ENCODE measurements around the gene CYBB.

The CYBB gene

DNA sequence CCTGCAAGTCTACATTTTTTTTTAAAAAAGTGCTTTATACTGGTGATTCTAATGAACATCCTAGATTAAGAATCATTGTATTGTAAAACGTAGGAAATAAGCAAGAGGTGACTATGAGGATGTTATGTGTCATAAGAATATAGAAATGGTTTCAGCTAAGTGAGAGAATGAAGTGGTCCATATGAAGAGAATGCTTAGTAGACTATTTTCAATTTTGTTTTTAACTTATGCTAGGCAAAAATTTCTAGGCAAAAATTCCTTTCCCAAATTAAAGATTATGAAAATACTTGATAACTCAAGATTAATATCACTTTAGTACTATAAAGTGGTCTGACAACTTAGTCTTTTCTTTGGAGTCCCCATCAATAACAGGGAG lies 66.7 kb downstream of the CYBB start:
- Histone ChIP-seq H3K4me3 (peak overlapping the region; percentile 88), H3K27ac (peak overlapping the region; percentile 86 to 92)
- TF ChIP-seq, protein P1, sequence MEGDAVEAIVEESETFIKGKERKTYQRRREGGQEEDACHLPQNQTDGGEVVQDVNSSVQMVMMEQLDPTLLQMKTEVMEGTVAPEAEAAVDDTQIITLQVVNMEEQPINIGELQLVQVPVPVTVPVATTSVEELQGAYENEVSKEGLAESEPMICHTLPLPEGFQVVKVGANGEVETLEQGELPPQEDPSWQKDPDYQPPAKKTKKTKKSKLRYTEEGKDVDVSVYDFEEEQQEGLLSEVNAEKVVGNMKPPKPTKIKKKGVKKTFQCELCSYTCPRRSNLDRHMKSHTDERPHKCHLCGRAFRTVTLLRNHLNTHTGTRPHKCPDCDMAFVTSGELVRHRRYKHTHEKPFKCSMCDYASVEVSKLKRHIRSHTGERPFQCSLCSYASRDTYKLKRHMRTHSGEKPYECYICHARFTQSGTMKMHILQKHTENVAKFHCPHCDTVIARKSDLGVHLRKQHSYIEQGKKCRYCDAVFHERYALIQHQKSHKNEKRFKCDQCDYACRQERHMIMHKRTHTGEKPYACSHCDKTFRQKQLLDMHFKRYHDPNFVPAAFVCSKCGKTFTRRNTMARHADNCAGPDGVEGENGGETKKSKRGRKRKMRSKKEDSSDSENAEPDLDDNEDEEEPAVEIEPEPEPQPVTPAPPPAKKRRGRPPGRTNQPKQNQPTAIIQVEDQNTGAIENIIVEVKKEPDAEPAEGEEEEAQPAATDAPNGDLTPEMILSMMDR (IDR thresholded peaks at IDR 0.05) = no peak
- DNase-seq (ENCODE audit: low spot score) = no peak

DNA sequence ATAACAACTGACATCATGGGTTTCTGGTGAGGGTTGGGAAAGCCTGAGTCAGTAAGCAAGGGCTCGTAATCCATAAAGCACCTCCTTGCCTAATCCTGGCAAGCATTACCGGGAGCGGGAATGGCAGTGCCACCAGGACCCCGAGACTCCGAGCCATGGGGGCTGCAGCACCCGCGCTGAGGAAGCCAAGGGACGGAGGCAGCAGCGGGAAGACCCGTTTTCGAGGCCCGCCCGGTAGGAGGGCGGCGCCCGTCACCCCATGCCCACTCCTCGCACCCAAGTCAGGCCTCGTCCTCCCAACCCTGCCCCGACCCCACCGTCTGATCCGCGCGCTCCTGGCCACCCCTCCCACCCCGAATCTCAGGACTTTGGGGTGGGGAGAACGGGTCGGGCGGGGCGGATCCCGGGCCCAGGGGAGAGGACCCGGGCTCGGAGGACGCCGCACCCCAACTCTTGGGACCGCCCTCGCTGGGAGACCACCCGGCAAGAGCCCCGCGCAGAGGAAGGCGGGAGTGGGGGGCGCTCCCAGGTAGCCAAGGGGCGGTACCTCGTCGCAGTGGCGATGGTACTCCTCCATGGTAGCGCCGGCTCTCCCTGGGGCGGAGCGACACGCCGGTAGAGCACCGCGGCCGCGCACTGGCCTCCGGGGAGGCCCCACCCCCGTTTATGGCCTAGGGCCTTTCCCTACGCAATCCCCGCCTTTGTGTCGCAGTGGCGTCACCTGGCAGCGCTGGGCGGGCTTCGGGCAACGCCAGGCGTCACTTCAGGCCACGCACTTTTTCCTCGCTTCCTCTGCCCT lies 67.3 kb downstream of the CYBB start, which contains the start of gene DYNLT3:
TSS of gene DYNLT3 (minus strand) at position 638 of the 799 bp plus-strand sequence. CDS start at position 577, 61 bp downstream.
- H3K27ac ChIP-seq = peak within 1 kb of the TSS; percentile 86 to 92
- peak; percentile 86 for DNase-seq (ENCODE audit: low spot score)
- peak within 1 kb of the TSS; percentile 88 for H3K4me3 ChIP-seq
- TF ChIP-seq, protein P1 (IDR thresholded peaks at IDR 0.05) = no peak

DNA sequence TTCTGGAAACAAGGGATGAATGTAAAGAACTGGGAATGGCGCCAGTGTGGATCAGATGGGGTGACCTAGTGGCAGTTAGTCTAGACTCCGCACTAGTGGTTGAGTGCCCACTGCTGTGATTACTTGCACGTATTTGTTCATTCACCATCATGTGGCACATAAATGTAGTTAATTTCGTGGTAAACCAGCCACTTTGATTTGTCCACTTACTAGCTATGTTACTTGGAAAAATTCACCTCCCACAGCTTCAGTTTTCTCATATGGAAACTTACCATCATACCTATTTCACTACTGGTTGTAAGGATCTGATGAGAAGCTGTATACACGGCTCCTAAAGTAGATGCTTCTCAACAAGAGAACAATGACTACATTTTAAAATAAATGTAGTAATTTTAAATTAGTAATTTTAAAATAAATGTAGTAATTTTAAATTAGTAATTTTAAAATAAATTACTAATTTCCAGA lies 67.9 kb downstream of the CYBB start:
- DNase-seq (ENCODE audit: low spot score) = no peak
- Histone ChIP-seq H3K27ac (peak overlapping the region; percentile 86 to 92), H3K4me3 (peak overlapping the region; percentile 88)
- TF ChIP-seq, protein P1 (IDR thresholded peaks at IDR 0.05) = no peak

DNA sequence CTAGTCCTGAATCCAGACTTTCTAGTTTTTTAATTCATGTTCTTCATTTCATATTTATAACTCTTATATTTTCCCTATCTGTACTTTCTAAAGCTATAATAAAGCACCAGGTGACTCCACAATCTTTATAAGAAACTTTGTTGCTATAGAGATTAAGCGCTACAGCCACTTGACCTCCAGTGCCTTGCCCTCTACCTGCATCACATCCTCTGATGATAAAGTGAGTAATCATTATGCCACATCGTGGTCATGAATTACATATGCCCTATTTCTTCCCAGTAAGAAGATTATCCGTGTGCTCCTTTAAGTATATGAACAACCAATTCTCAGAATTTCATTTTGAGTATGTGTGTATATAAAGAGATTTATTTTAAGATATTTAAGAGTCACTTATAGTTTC lies 74.3 kb downstream of the CYBB start:
- H3K27ac ChIP-seq = no peak overlapping the region
- H3K4me3 ChIP-seq = no peak overlapping the region
- DNase-seq (ENCODE audit: low spot score) = no peak
- TF ChIP-seq, protein P1 (IDR thresholded peaks at IDR 0.05) = no peak

DNA sequence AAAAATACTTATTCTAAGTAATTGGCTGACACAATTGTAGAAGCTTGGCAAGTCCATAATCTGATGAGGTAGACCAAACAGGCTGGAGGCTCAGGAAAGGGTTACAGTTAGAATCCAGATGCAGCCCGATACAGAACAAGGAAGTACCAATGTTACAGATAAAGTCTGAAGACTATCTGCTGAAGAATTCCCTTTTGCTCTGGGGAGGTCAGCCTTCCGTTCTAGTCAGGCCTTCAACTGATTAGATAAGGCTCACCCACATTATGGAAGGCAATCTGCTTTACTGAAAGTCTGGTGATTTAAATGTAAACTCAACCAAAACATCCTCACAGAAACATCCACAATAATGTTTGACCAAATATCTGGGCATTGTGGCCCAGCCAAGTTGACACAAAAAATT lies 74.9 kb downstream of the CYBB start:
- no peak overlapping the region for H3K4me3 ChIP-seq
- no peak for DNase-seq (ENCODE audit: low spot score)
- no peak overlapping the region for H3K27ac ChIP-seq
- TF ChIP-seq, protein P1 (IDR thresholded peaks at IDR 0.05) = no peak

DNA sequence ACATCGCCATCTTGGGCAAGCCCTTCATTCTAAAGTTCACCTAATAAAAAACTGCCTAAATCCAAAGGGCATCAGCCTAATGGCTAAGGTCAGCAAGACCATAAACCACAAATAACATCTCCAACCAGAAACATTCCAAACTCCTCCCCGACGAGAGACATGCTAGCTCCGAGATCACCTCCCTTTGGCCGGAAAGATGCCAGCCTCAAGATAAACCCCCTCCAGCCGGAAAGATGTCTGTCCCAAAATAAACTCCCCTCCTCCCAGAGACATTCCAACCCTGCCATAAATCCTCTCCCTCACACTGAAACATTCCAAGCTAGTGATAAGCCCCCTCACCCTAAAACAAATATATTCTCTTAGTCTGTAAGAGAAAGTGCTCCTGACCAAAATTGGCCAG lies 80.9 kb downstream of the CYBB start:
- TF ChIP-seq, protein P1 (IDR thresholded peaks at IDR 0.05) = no peak
- H3K27ac ChIP-seq = no peak overlapping the region
- DNase-seq (ENCODE audit: low spot score) = no peak
- H3K4me3 ChIP-seq = no peak overlapping the region

DNA sequence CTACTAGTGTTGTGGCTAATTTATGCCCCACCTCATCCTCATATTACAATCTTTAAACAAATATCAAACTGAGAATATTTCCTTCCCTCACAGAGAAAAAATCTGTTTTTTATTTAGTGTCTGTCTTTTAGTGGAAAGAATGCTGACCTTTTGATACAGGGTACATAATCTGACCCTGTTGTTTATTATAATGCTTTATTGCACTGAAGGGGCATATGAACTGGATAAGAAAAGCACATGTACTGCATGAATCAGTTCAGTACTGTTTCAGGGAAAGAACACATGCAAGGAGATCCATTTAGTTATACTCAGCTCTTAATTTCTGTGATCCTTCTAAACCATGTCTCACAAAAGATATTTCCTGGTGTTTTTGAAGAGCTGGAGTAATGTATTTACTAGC lies 83.0 kb downstream of the CYBB start:
- TF ChIP-seq, protein P1 (IDR thresholded peaks at IDR 0.05) = no peak
- no peak for DNase-seq (ENCODE audit: low spot score)
- H3K4me3 ChIP-seq = no peak overlapping the region
- H3K27ac ChIP-seq = no peak overlapping the region
